HG03159 (cell line): ENCODE measurements around the gene SLC49A4.

Source experiments
- ATAC-seq: cut with Tn5 transposase; IDR thresholded peaks from one replicate; pipeline ENCODE4 v1.9.1; 2021; ENCODE audit warnings: mild to moderate bottlenecking, moderate library complexity; ENCODE audit not compliant: unreplicated experiment

SLC49A4 gene

GRCh38 chr3:122843604-122844003 lies 48.7 kb downstream of the SLC49A4 start:
- ATAC-seq: no peak

GRCh38 chr3:122857019-122857418 lies 62.1 kb downstream of the SLC49A4 start:
- no peak for ATAC-seq

- ATAC-seq: no peak
Observed at GRCh38 chr3:122858373-122858772, 63.5 kb downstream of the SLC49A4 start.

- no peak for ATAC-seq
Observed at GRCh38 chr3:122859021-122859805, 64.3 kb downstream of the SLC49A4 start.

GRCh38 chr3:122862381-122862780 lies 67.5 kb downstream of the SLC49A4 start:
- no peak for ATAC-seq

- ATAC-seq: no peak
Observed at GRCh38 chr3:122864498-122864897, 69.6 kb downstream of the SLC49A4 start.

GRCh38 chr3:122868322-122868721 lies 73.5 kb downstream of the SLC49A4 start:
- no peak for ATAC-seq

- no peak for ATAC-seq
Observed at GRCh38 chr3:122873741-122874515, 79.1 kb downstream of the SLC49A4 start.

- ATAC-seq: no peak
Observed at GRCh38 chr3:122875547-122876127, 80.8 kb downstream of the SLC49A4 start.

- no peak for ATAC-seq
Observed at GRCh38 chr3:122880173-122880572, 85.3 kb downstream of the SLC49A4 start.

GRCh38 chr3:122880624-122881023 lies 85.8 kb downstream of the SLC49A4 start:
- no peak for ATAC-seq

GRCh38 chr3:122882361-122882947 lies 87.6 kb downstream of the SLC49A4 start:
- no peak for ATAC-seq

GRCh38 chr3:122886251-122886650 lies 91.4 kb downstream of the SLC49A4 start:
- ATAC-seq: no peak

- no peak for ATAC-seq
Observed at GRCh38 chr3:122886946-122887345, 92.1 kb downstream of the SLC49A4 start.

GRCh38 chr3:122890077-122890719 lies 95.3 kb downstream of the SLC49A4 start:
- no peak for ATAC-seq

- no peak for ATAC-seq
Observed at GRCh38 chr3:122890720-122891220, 95.9 kb downstream of the SLC49A4 start.

- ATAC-seq: no peak
Observed at GRCh38 chr3:122892118-122892960, 97.5 kb downstream of the SLC49A4 start.

- ATAC-seq: no peak
Observed at GRCh38 chr3:122893282-122893681, 98.4 kb downstream of the SLC49A4 start.

GRCh38 chr3:122893754-122894668 lies 99.1 kb downstream of the SLC49A4 start:
- no peak for ATAC-seq
